H9 (cell line): ENCODE measurements around the gene R3HDML. TPM values are rescaled to one million over a fixed set of nuclear protein-coding genes. Genes with fewer than 3 reads are reported as not detected.

Source experiments
- DNase-seq: peaks from one replicate; pipeline ENCODE4 v3.0.0-alpha.2; 2017
- H2AFZ ChIP-seq: one replicate; pipeline ENCODE4 v1.6.1; 2013; ENCODE audit warnings: mild to moderate bottlenecking, low read length, control low read depth, moderate library complexity
- H2AK5ac ChIP-seq: 2 replicates; pipeline ENCODE4 v1.6.1; 2013; ENCODE audit warnings: low read length, control low read depth, mixed read lengths; ENCODE audit not compliant: insufficient read length
- H2BK120ac ChIP-seq: one replicate; pipeline ENCODE4 v1.6.1; 2013; ENCODE audit warnings: low read depth, mild to moderate bottlenecking, low read length, control low read depth, inconsistent platforms; ENCODE audit not compliant: poor library complexity, severe bottlenecking
- H2BK12ac ChIP-seq: 2 replicates; pipeline ENCODE4 v1.6.1; 2013; ENCODE audit warnings: low read length, control low read depth, mixed read lengths, low read depth; ENCODE audit not compliant: insufficient read length
- H2BK15ac ChIP-seq: 2 replicates; pipeline ENCODE4 v1.6.1; 2013; ENCODE audit warnings: low read depth, low read length, control low read depth
- H2BK20ac ChIP-seq: one replicate; pipeline ENCODE4 v1.6.1; 2013; ENCODE audit warnings: low read depth, mild to moderate bottlenecking, low read length, control low read depth, inconsistent platforms; ENCODE audit not compliant: poor library complexity, severe bottlenecking
- H2BK5ac ChIP-seq: 2 replicates; pipeline ENCODE4 v1.6.1; 2013; ENCODE audit warnings: low read length, control low read depth, mixed read lengths; ENCODE audit not compliant: insufficient read length
- H3K14ac ChIP-seq: 2 replicates; pipeline ENCODE4 v1.6.1; 2013; ENCODE audit warnings: low read length, control low read depth; ENCODE audit not compliant: insufficient read depth
- H3K18ac ChIP-seq: 2 replicates; pipeline ENCODE4 v1.6.1; 2013; ENCODE audit warnings: low read depth, mild to moderate bottlenecking, mixed read lengths, low read length, control low read depth; ENCODE audit not compliant: insufficient read length
- H3K23ac ChIP-seq: 2 replicates; pipeline ENCODE4 v1.6.1; 2013; ENCODE audit warnings: low read length, control low read depth, mixed read lengths, low read depth; ENCODE audit not compliant: insufficient read length
- H3K23me2 ChIP-seq: 2 replicates; pipeline ENCODE4 v1.6.1; 2013; ENCODE audit warnings: low read depth, mild to moderate bottlenecking, mixed read lengths, low read length, control low read depth; ENCODE audit not compliant: insufficient read length, poor library complexity, severe bottlenecking
- H3K27ac ChIP-seq: 2 replicates; pipeline ENCODE4 v1.5.1; 2013; ENCODE audit warnings: low read length, control low read depth, mixed read lengths, low read depth; ENCODE audit not compliant: insufficient read length
- H3K27me3 ChIP-seq: 2 replicates; pipeline ENCODE4 v1.6.1; 2013; ENCODE audit warnings: low read length, control low read depth, inconsistent platforms; ENCODE audit not compliant: insufficient read depth
- H3K4ac ChIP-seq: 2 replicates; pipeline ENCODE4 v1.6.1; 2013; ENCODE audit warnings: low read depth, mild to moderate bottlenecking, control low read depth, inconsistent platforms, low read length, moderate library complexity
- H3K4me1 ChIP-seq: 2 replicates; pipeline ENCODE4 v1.6.1; 2013; ENCODE audit warnings: low read length, control low read depth, inconsistent platforms; ENCODE audit not compliant: insufficient read depth
- H3K4me2 ChIP-seq: 2 replicates; pipeline ENCODE4 v1.6.1; 2013; ENCODE audit warnings: low read length, control low read depth, mixed read lengths; ENCODE audit not compliant: insufficient read length, insufficient read depth
- H3K56ac ChIP-seq: 2 replicates; pipeline ENCODE4 v1.6.1; 2013; ENCODE audit warnings: low read depth, mild to moderate bottlenecking, mixed read lengths, low read length, control low read depth; ENCODE audit not compliant: insufficient read length
- H3K79me1 ChIP-seq: 2 replicates; pipeline ENCODE4 v1.6.1; 2013; ENCODE audit warnings: low read depth, mild to moderate bottlenecking, moderate library complexity, low read length, control low read depth, inconsistent platforms; ENCODE audit not compliant: insufficient read depth, poor library complexity, severe bottlenecking
- H3K79me2 ChIP-seq: 2 replicates; pipeline ENCODE4 v1.6.1; 2013; ENCODE audit warnings: low read length, control low read depth, inconsistent platforms; ENCODE audit not compliant: insufficient read depth
- H3K9ac ChIP-seq: 2 replicates; pipeline ENCODE4 v1.6.1; 2013; ENCODE audit warnings: low read length, control low read depth, mixed read lengths; ENCODE audit not compliant: insufficient read length; ENCODE audit errors: extremely low read depth
- H3K9me3 ChIP-seq: one replicate; pipeline ENCODE4 v1.6.1; 2013; ENCODE audit warnings: low read depth, low read length, inconsistent platforms; ENCODE audit not compliant: control insufficient read depth
- H3T11ph ChIP-seq: one replicate; pipeline ENCODE4 v1.6.1; 2013; ENCODE audit warnings: mild to moderate bottlenecking, low read length, control low read depth, inconsistent platforms
- H4K20me1 ChIP-seq: one replicate; pipeline ENCODE4 v1.6.1; 2013; ENCODE audit not compliant: control insufficient read depth, insufficient read length, insufficient read depth
- H4K5ac ChIP-seq: 2 replicates; pipeline ENCODE4 v1.6.1; 2013; ENCODE audit warnings: low read depth, mild to moderate bottlenecking, mixed read lengths, low read length, control low read depth; ENCODE audit not compliant: insufficient read length
- H4K8ac ChIP-seq: replicated peaks from 2 replicates; pipeline ENCODE4 v1.6.1; 2013; ENCODE audit warnings: low read length, control low read depth, mixed read lengths, low read depth; ENCODE audit not compliant: insufficient read length
- H4K91ac ChIP-seq: 2 replicates; pipeline ENCODE4 v1.6.1; 2013; ENCODE audit warnings: low read depth, mild to moderate bottlenecking, moderate library complexity, mixed read lengths, low read length, control low read depth; ENCODE audit not compliant: insufficient read length
- H3K27ac Mint-ChIP-seq, 3 experiments: 2 replicates in 2 of 3; 3 replicates in 1 of 3; pipeline ENCODE4 v1.8.0; 2020 to 2021; ENCODE audit warnings: mixed read lengths in 3 of 3, mild to moderate bottlenecking in 1 of 3, moderate library complexity in 1 of 3
- H3K27me3 Mint-ChIP-seq: 2 replicates; pipeline ENCODE4 v1.8.0; 2021; ENCODE audit warnings: low read depth, mild to moderate bottlenecking, moderate library complexity, mixed read lengths
- H3K36me3 Mint-ChIP-seq, 3 experiments: 2 replicates in 2 of 3; 3 replicates in 1 of 3; pipeline ENCODE4 v1.8.0; 2020 to 2021; ENCODE audit warnings: low read depth in 3 of 3, mixed read lengths in 3 of 3; ENCODE audit not compliant: insufficient read depth in 1 of 3
- H3K4me1 Mint-ChIP-seq, 2 experiments: 2 replicates each; pipeline ENCODE4 v1.8.0; 2020; ENCODE audit warnings: mixed read lengths in 2 of 2
- H3K4me3 Mint-ChIP-seq, 2 experiments: 2 replicates in 1 of 2; 3 replicates in 1 of 2; pipeline ENCODE4 v1.8.0; 2020 to 2021; ENCODE audit warnings: mild to moderate bottlenecking in 2 of 2, mixed read lengths in 2 of 2, moderate library complexity in 1 of 2
- H3K9me3 Mint-ChIP-seq, 2 experiments: 2 replicates in 1 of 2; 3 replicates in 1 of 2; pipeline ENCODE4 v1.8.0; 2020; ENCODE audit warnings: mild to moderate bottlenecking in 2 of 2, mixed read lengths in 2 of 2, moderate library complexity in 1 of 2
- CTCF ChIP-seq: fragments of 200-600 bp; sonication (generic); conservative IDR thresholded peaks from 3 replicates; pipeline ENCODE4 v1.8.0; 2021; ENCODE audit warnings: antibody characterized with exemption, mild to moderate bottlenecking
- whole genome bisulfite sequencing: extraction: QIAGEN DNeasy Blood & Tissue Kit; methylation state at CpG from one replicate; pipeline ENCODE4 v1.1.7; 2013; ENCODE audit warnings: missing lambda C conversion rate, low lambda C conversion rate, mixed read lengths; ENCODE audit not compliant: insufficient read length; ENCODE audit errors: extremely low coverage; 5-methylcytosine and 5-hydroxymethylcytosine counted together
- total RNA-seq: library from RNA; stranded (reverse); gene quantifications from 2 replicates; pipeline ENCODE4 v1.2.1, GENCODE V29; 2021

The R3HDML gene
- total RNA-seq, 1 experiment from 2014 or later, result not detected

- no peaks in the 10 kb centered on the region; a peak in 1 of 5 replicates for H3K9me3 Mint-ChIP-seq
- Histone ChIP-seq H3K14ac (no peak overlapping the region), H3K4me1 (no peaks in the 10 kb centered on the region), H4K20me1 (peaks cover 2% of the 10 kb centered on the region), H3K79me2 (no peaks in the 10 kb centered on the region), H3K27ac (no peak overlapping the region), H2BK5ac (no peak overlapping the region), H3K9me3 (no peaks in the 10 kb centered on the region), H2AK5ac (no peak overlapping the region), H3K27me3 (no peaks in the 10 kb centered on the region), H3K4ac (no peak overlapping the region), H2BK12ac (no peak overlapping the region), H3K56ac (no peak overlapping the region), H2AFZ (no peak overlapping the region), H4K8ac (no peak overlapping the region), H4K91ac (no peak overlapping the region), H3K23me2 (no peaks in the 10 kb centered on the region), H3K4me2 (no peak overlapping the region), H3K18ac (no peak overlapping the region), H3K23ac (no peak overlapping the region), H4K5ac (no peak overlapping the region), H2BK15ac (no peak overlapping the region), H2BK20ac (no peak overlapping the region), H2BK120ac (no peak overlapping the region), H3K9ac (no peak overlapping the region), H3K79me1 (no peaks in the 10 kb centered on the region), H3T11ph (no peak overlapping the region)
- no peak overlapping the region for H3K27ac Mint-ChIP-seq
- H3K27me3 Mint-ChIP-seq, result no peaks in the 10 kb centered on the region
- DNase-seq, result no peak
- H3K4me3 Mint-ChIP-seq, result no peak overlapping the region
- H3K4me1 Mint-ChIP-seq, result no peaks in the 10 kb centered on the region
- TF ChIP-seq CTCF, result no peak
- H3K36me3 Mint-ChIP-seq, result no peaks in the 10 kb centered on the region
- WGBS, result no CpG with 5 or more reads among the region's 5 CpGs
These were observed 34.7 kb upstream of the R3HDML start for GRCh38 chr20:44302026-44302669.
